Cardiac fibroblast (primary cell): Measurements from ENCODE around the gene PBX2.
"Not testable (repeated sequence)": the region's sequence is repeated elsewhere in the genome, so short reads cannot be mapped to it uniquely, and the experiment has no call there.

Source experiments
- DNase-seq, 2 donors: peaks; one replicate each; pipeline versions ENCODE4 v3.0.0 to v3.0.0-alpha.2; 2010; ENCODE audit warnings: low read depth in 2 of 2
- H3K4me3 ChIP-seq, 2 donors: replicated peaks in 1 of 2; 1 replicate in 1 of 2; 2 replicates in 1 of 2; pipeline ENCODE4 v1.5.1; 2011; ENCODE audit warnings: low read depth in 2 of 2, low read length in 2 of 2, mild to moderate bottlenecking in 2 of 2, moderate library complexity in 1 of 2
- CTCF ChIP-seq: IDR thresholded peaks from one replicate; pipeline ENCODE4 v1.5.1; 2011; ENCODE audit warnings: low read depth, mild to moderate bottlenecking, low read length, inconsistent platforms

The PBX2 gene

GRCh38 chr6:32190911-32191677 lies 1.1 kb upstream of the PBX2 start:
- H3K4me3 ChIP-seq = peak overlapping the region in 1 of 2 donors; percentile 67
- DNase-seq = no peak
- TF ChIP-seq CTCF = no peak

- H3K4me3 ChIP-seq = peak overlapping the region; percentile 67 to 70
- DNase-seq = no peak
- no peak for TF ChIP-seq CTCF
These were observed 304 bp downstream of the PBX2 start for GRCh38 chr6:32189742-32190053.

- no peak for DNase-seq
These were observed 797 bp downstream of the PBX2 start for GRCh38 chr6:32189069-32189741.

GRCh38 chr6:32188381-32189068 lies 1.5 kb downstream of the PBX2 start:
- peak; percentile 25 to 41 for DNase-seq
- TF ChIP-seq CTCF = no peak
- peak overlapping the region; percentile 67 to 70 for H3K4me3 ChIP-seq

More at GRCh38 chr6:32189069-32189741, 797 bp downstream of the PBX2 start:
- H3K4me3 ChIP-seq = peak overlapping the region; percentile 67 to 70
- no peak for TF ChIP-seq CTCF

GRCh38 chr6:32187725-32188380 lies 2.1 kb downstream of the PBX2 start:
- DNase-seq = not testable (repeated sequence)
- peak overlapping the region; percentile 11 to 67 for H3K4me3 ChIP-seq

GRCh38 chr6:32187009-32187709 lies 2.8 kb downstream of the PBX2 start:
- no peak overlapping the region for H3K4me3 ChIP-seq
- no peak for DNase-seq
- TF ChIP-seq CTCF = no peak

- H3K4me3 ChIP-seq = not testable (repeated sequence)
These were observed 3.7 kb downstream of the PBX2 start for GRCh38 chr6:32186151-32186840.

GRCh38 chr6:32185681-32186131 lies 4.3 kb downstream of the PBX2 start:
- not testable (repeated sequence) for H3K4me3 ChIP-seq
- peak; percentile 92 to 95 for DNase-seq

More at GRCh38 chr6:32186151-32186840, 3.7 kb downstream of the PBX2 start:
- DNase-seq = not testable (repeated sequence)
